ENCODE data around the gene LRRC34. TPM values are rescaled to one million over a fixed set of nuclear protein-coding genes. Genes with fewer than 3 reads are reported as not detected.

LRRC34 gene
- total RNA-seq, 4 donors from 2014 or later, result 1.3 to 1.9 TPM; not detected in 2

DNA sequence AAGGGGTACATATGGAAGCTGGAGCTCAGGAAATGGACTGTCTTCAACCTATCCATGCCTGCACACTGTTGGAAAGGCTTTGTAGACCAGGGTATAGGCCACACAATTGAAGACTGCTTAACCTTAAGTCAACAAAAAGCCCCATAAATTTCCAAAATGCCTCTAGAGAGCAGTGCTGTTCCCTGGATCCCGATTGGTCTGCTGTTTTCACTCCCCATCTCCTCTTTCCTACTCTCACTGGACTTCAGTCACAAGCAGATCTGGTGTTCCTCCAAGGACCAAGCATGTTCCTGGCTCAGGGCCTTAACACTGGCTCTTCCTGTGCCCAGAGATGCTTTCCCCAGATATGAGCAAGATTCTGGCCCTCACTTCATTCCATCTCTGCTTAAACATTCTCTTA lies 22.8 kb upstream of the LRRC34 start:
- H3K27me3 ChIP-seq, result no peaks in the 10 kb centered on the region
- H3K4me1 ChIP-seq, result no peaks in the 10 kb centered on the region
- WGBS, 2 donors (ENCODE audit: low coverage in 1 of 2), result 29% methylated on average over 1 of the region's 1 CpG; no CpG with 5 or more reads in 1 of the 2 donors
- no peak for TF ChIP-seq EP300 (IDR thresholded peaks at IDR 0.05; ENCODE audit: low read depth)
- no peaks in the 10 kb centered on the region for H3K36me3 ChIP-seq
- no peaks in the 10 kb centered on the region for H3K9me3 ChIP-seq
- intact Hi-C loops (cut with DNase I; ENCODE audit: low total_unique reads) (no loop called here), in situ Hi-C loops (cut with MboI; ENCODE audit: low pct_ligation_motif_present in 1 of 4, low pct_unique_long_range_greater_than_20kb in 1 of 4, low sequenced_read_pairs in 3 of 4) (no loop called here)
- no peak for DNase-seq
- H3K4me3 ChIP-seq, result no peak overlapping the region
- H3K27ac ChIP-seq, result no peak overlapping the region

DNA sequence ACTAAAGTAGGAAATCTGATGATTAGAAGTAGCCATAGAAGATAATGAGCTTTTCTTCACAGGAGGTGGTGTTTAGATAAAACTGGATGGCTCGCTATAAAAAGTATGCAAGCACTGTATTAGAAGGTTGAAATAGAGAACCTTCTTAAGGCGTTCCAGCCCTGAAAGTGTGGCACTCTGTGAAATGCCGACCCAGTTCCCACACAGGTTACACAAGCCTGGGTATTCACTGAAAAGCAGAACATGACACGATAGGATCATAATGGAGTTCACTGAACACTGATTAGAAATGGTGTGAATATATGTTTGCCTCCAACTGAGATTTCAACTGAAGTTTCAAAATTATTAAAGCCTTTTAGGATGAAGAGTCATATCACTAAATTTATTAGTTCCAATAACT lies 15.0 kb upstream of the LRRC34 start:
- in situ Hi-C loops (cut with MboI; ENCODE audit: low pct_ligation_motif_present in 1 of 4, low pct_unique_long_range_greater_than_20kb in 1 of 4, low sequenced_read_pairs in 3 of 4), result no loop called here
- no peak for TF ChIP-seq EP300 (IDR thresholded peaks at IDR 0.05; ENCODE audit: low read depth)
- no peak for TF ChIP-seq POLR2A (IDR thresholded peaks at IDR 0.05)
- TF ChIP-seq, protein P1, sequence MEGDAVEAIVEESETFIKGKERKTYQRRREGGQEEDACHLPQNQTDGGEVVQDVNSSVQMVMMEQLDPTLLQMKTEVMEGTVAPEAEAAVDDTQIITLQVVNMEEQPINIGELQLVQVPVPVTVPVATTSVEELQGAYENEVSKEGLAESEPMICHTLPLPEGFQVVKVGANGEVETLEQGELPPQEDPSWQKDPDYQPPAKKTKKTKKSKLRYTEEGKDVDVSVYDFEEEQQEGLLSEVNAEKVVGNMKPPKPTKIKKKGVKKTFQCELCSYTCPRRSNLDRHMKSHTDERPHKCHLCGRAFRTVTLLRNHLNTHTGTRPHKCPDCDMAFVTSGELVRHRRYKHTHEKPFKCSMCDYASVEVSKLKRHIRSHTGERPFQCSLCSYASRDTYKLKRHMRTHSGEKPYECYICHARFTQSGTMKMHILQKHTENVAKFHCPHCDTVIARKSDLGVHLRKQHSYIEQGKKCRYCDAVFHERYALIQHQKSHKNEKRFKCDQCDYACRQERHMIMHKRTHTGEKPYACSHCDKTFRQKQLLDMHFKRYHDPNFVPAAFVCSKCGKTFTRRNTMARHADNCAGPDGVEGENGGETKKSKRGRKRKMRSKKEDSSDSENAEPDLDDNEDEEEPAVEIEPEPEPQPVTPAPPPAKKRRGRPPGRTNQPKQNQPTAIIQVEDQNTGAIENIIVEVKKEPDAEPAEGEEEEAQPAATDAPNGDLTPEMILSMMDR (IDR thresholded peaks at IDR 0.05), result no peak
- TF ChIP-seq POLR2AphosphoS5 (IDR thresholded peaks at IDR 0.05), result no peak
- DNase-seq, result no peak
- no peaks in the 10 kb centered on the region for H3K36me3 ChIP-seq
- no peaks in the 10 kb centered on the region for H3K4me1 ChIP-seq
- no peaks in the 10 kb centered on the region for H3K27me3 ChIP-seq
- H3K4me3 ChIP-seq, result no peak overlapping the region
- no peaks in the 10 kb centered on the region for H3K9me3 ChIP-seq
- intact Hi-C loops (cut with DNase I; ENCODE audit: low total_unique reads), result no loop called here
- no peak overlapping the region for H3K27ac ChIP-seq
- WGBS, 2 donors (ENCODE audit: low coverage in 1 of 2), result 81 to 87% methylated on average over 4 of the region's 4 CpGs

DNA sequence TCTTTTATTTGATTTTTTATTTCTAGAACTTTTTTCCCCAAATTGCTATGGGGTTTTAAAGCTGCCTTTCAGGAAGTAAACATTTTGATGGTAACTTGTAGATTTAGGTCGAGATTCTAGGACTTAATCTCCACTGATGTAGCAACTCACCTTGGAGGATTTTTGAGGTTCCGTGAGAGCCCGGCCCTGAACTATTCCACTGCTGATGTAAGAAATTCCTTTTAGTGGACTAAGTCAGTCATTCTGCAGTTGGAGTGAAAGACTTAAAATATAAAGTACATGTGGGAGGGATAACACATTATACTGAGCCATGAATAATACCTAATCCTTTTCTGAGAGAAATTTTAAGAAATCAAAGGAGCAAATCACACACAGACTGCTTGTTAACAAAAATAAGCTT lies 12.6 kb upstream of the LRRC34 start:
- no peak for DNase-seq
- Histone ChIP-seq H3K36me3 (no peaks in the 10 kb centered on the region), H3K4me1 (no peaks in the 10 kb centered on the region), H3K4me3 (no peak overlapping the region), H3K27ac (no peak overlapping the region), H3K9me3 (no peaks in the 10 kb centered on the region), H3K27me3 (peaks cover 2% of the 10 kb centered on the region)
- WGBS, 2 donors (ENCODE audit: low coverage in 1 of 2), result 86 to 94% methylated on average over 3 of the region's 3 CpGs
- TF ChIP-seq POLR2A (IDR thresholded peaks at IDR 0.05) (no peak), POLR2AphosphoS5 (IDR thresholded peaks at IDR 0.05) (no peak), EP300 (IDR thresholded peaks at IDR 0.05; ENCODE audit: low read depth) (no peak)
- TF ChIP-seq, protein P1 (IDR thresholded peaks at IDR 0.05), result no peak
- intact Hi-C loops (cut with DNase I; ENCODE audit: low total_unique reads) (no loop called here), in situ Hi-C loops (cut with MboI; ENCODE audit: low pct_ligation_motif_present in 1 of 4, low pct_unique_long_range_greater_than_20kb in 1 of 4, low sequenced_read_pairs in 3 of 4) (no loop called here)

DNA sequence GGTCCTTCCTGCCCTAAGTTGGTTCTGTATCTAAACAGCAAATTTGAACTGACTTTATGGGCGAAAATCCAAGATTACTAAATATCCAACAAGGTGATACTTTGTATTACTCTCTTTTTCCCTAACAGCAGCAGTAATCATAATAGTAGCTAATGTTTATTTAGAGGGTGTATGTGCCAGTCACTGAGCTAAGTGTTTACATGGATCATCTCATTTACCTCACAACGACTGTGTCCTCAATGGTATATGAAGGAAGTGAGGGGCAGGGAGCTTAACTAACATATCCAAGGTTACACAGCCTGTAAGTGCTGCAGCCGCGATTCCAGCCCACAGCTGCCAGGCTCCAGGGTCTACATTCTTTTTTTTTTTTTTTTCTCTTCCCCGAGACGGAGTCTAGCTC lies 10.3 kb upstream of the LRRC34 start:
- Histone ChIP-seq H3K9me3 (no peaks in the 10 kb centered on the region), H3K27me3 (peaks cover 2% of the 10 kb centered on the region), H3K27ac (peak overlapping the region in 1 of 4 donors; percentile 4), H3K4me1 (no peaks in the 10 kb centered on the region), H3K36me3 (no peaks in the 10 kb centered on the region), H3K4me3 (no peak overlapping the region)
- WGBS, 2 donors (ENCODE audit: low coverage in 1 of 2), result 59 to 77% methylated on average over 5 to 6 of the region's 6 CpGs
- no peak for DNase-seq
- in situ Hi-C loops (cut with MboI; ENCODE audit: low pct_ligation_motif_present in 1 of 4, low pct_unique_long_range_greater_than_20kb in 1 of 4, low sequenced_read_pairs in 3 of 4), result no loop called here
- intact Hi-C loops (cut with DNase I; ENCODE audit: low total_unique reads), result no loop called here
- TF ChIP-seq EP300 (IDR thresholded peaks at IDR 0.05; ENCODE audit: low read depth) (no peak), POLR2A (IDR thresholded peaks at IDR 0.05) (no peak), POLR2AphosphoS5 (IDR thresholded peaks at IDR 0.05) (no peak)
- TF ChIP-seq, protein P1 (IDR thresholded peaks at IDR 0.05), result no peak

DNA sequence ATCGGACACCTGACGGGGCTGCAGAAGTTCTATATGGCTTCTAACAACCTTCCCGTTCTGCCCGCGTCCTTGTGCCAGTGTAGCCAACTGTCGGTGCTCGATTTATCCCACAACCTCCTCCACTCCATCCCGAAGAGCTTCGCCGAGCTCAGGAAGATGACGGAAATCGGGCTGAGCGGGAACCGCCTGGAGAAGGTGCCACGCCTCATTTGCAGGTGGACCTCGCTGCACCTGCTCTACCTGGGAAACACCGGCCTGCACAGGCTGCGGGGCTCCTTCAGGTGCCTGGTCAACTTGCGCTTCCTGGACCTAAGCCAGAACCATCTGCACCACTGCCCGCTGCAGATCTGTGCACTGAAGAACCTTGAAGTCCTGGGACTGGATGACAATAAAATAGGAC lies 9.8 kb upstream of the LRRC34 start:
- 80 to 92% methylated on average over 12 to 20 of the region's 20 CpGs for WGBS, 2 donors (ENCODE audit: low coverage in 1 of 2)
- Histone ChIP-seq H3K36me3 (no peaks in the 10 kb centered on the region), H3K27ac (no peak overlapping the region), H3K4me1 (no peaks in the 10 kb centered on the region), H3K9me3 (no peaks in the 10 kb centered on the region), H3K4me3 (no peak overlapping the region), H3K27me3 (peaks cover 2% of the 10 kb centered on the region)
- in situ Hi-C loops (cut with MboI; ENCODE audit: low pct_ligation_motif_present in 1 of 4, low pct_unique_long_range_greater_than_20kb in 1 of 4, low sequenced_read_pairs in 3 of 4), result no loop called here
- DNase-seq, result peak; percentile 20
- no peak for TF ChIP-seq POLR2AphosphoS5 (IDR thresholded peaks at IDR 0.05)
- TF ChIP-seq, protein P1 (IDR thresholded peaks at IDR 0.05), result no peak
- no peak for TF ChIP-seq EP300 (IDR thresholded peaks at IDR 0.05; ENCODE audit: low read depth)
- TF ChIP-seq POLR2A (IDR thresholded peaks at IDR 0.05), result no peak
- intact Hi-C loops (cut with DNase I; ENCODE audit: low total_unique reads), result no loop called here

Data from transverse colon (tissue), 4 donors.